GM12878 (cell line): ENCODE measurements around the gene CALN1. TPM values are rescaled to one million over a fixed set of nuclear protein-coding genes. Genes with fewer than 3 reads are reported as not detected.

ENCODE experiments used
- ATAC-seq: fragments of 200-7000 bp; cut with Tn5 transposase; 3 replicates; pipeline ENCODE4 v1.9.1; 2020; ENCODE audit warnings: mild to moderate bottlenecking, moderate library complexity
- BruUV-seq: library from RNA; stranded (reverse); fragments of 400-500 nt; replicated peaks from 2 replicates; lab custom pipeline; 2021; lab: Mats Ljungman, UMichigan
- CTCF ChIA-PET: fragments of 300-600 bp; sonication (Branson Sonifier 250); formaldehyde crosslinking; extraction: SDS; loops from one replicate; lab custom pipeline; 2021; ENCODE audit warnings: inconsistent platforms; lab: Yijun Ruan, JAX
- POLR2A ChIA-PET: fragments of 350-600 bp; formaldehyde crosslinking; extraction: SDS; loops from one replicate; lab custom pipeline; 2021; ENCODE audit warnings: inconsistent platforms; lab: Charles Lee
- RAD21 ChIA-PET: fragments of 300-600 bp; sonication (Branson Sonifier 250); formaldehyde crosslinking; loops from one replicate; lab custom pipeline; 2023; ENCODE audit warnings: antibody characterized with exemption; ENCODE audit not compliant: unreplicated experiment; lab: Charles Lee
- SMC1A ChIA-PET: fragments of 300-600 bp; sonication (Branson Sonifier 250); formaldehyde crosslinking; loops from one replicate; lab custom pipeline; 2023; ENCODE audit not compliant: unreplicated experiment, uncharacterized antibody; lab: Charles Lee
- DNase-seq: peaks from one replicate; pipeline ENCODE4 v3.0.0-alpha.2; 2011; ENCODE audit warnings: low read depth, low spot score
- FAIRE-seq: peaks from 3 replicates; lab custom pipeline; 2011; peaks lifted over from hg19 to GRCh38; lab: Jason Lieb, UNC
- H2AFZ ChIP-seq: 2 replicates; pipeline ENCODE4 v1.6.0; 2011; ENCODE audit warnings: low read depth, low read length, control low read depth; ENCODE audit not compliant: control insufficient read depth
- H3K27ac ChIP-seq: 2 replicates; pipeline ENCODE4 v1.5.1; 2011; ENCODE audit warnings: control low read depth; ENCODE audit not compliant: control insufficient read depth, insufficient read depth
- H3K27me3 ChIP-seq, 2 experiments: replicated peaks in 1 of 2; 2 replicates each; pipeline versions ENCODE4 v1.6.0 to v1.6.1; 2011; ENCODE audit warnings: low read length in 1 of 2; ENCODE audit not compliant: control insufficient read depth in 2 of 2, insufficient read depth in 2 of 2
- H3K36me3 ChIP-seq, 2 experiments: 2 replicates each; pipeline ENCODE4 v1.5.1; 2011; ENCODE audit warnings: low read length in 1 of 2; ENCODE audit not compliant: control insufficient read depth in 2 of 2, insufficient read depth in 2 of 2
- H3K4me1 ChIP-seq: 2 replicates; pipeline ENCODE4 v1.6.1; 2011; ENCODE audit warnings: mild to moderate bottlenecking, low read length, moderate library complexity, mixed read lengths; ENCODE audit not compliant: control insufficient read depth, insufficient read depth
- H3K4me2 ChIP-seq: 2 replicates; pipeline ENCODE4 v1.6.0; 2011; ENCODE audit warnings: control low read depth; ENCODE audit not compliant: control insufficient read depth, insufficient read depth
- H3K4me3 ChIP-seq: fragments of 200-600 bp; sonication (generic); 2 replicates; pipeline ENCODE4 v1.5.1; 2016
- H3K79me2 ChIP-seq: 2 replicates; pipeline ENCODE4 v1.6.0; 2011; ENCODE audit warnings: low read length; ENCODE audit not compliant: control insufficient read depth, insufficient read depth
- H3K9ac ChIP-seq: 2 replicates; pipeline ENCODE4 v1.8.0; 2011; ENCODE audit warnings: low read length, control low read depth, mixed read lengths; ENCODE audit not compliant: control insufficient read depth, insufficient read depth
- H3K9me3 ChIP-seq: replicated peaks from 3 replicates; pipeline ENCODE4 v1.5.1; 2011; ENCODE audit warnings: mild to moderate bottlenecking, low read length; ENCODE audit not compliant: control insufficient read depth, insufficient read depth
- H4K20me1 ChIP-seq: 2 replicates; pipeline ENCODE4 v1.6.0; 2011; ENCODE audit not compliant: control insufficient read depth, insufficient read depth
- CBX3 ChIP-seq: fragments of 200-600 bp; sonication (generic); IDR thresholded peaks from 2 replicates; pipeline ENCODE4 v1.6.1; 2016; ENCODE audit warnings: low read depth, borderline replicate concordance
- EED ChIP-seq: sonication (generic); IDR thresholded peaks from 2 replicates; pipeline ENCODE4 v1.6.1; 2016; ENCODE audit warnings: antibody characterized with exemption, low read depth
- FOXM1 ChIP-seq: IDR thresholded peaks from 2 replicates; pipeline ENCODE4 v1.6.1; 2012; ENCODE audit warnings: low read depth, mild to moderate bottlenecking, inconsistent platforms, low read length, moderate library complexity
- HDAC2 ChIP-seq: fragments of 200-600 bp; sonication (generic); IDR thresholded peaks from 2 replicates; pipeline ENCODE4 v1.6.1; 2017
- IKZF1 ChIP-seq: fragments of 450-650 bp; conservative IDR thresholded peaks from 2 replicates; pipeline ENCODE4 v1.6.1; 2017; ENCODE audit warnings: antibody characterized with exemption, mild to moderate bottlenecking
- NFYA ChIP-seq: IDR thresholded peaks from 2 replicates; pipeline ENCODE4 v1.6.1; 2011; ENCODE audit warnings: low read depth, mild to moderate bottlenecking, low read length, improper control_type of control experiment, borderline replicate concordance
- POLR2A ChIP-seq: IDR thresholded peaks from 2 replicates; pipeline ENCODE4 v1.6.1; 2011; ENCODE audit warnings: low read depth, mild to moderate bottlenecking, low read length
- POLR2AphosphoS2 ChIP-seq: IDR thresholded peaks from 2 replicates; pipeline ENCODE4 v1.6.1; 2011; ENCODE audit warnings: low read depth, mild to moderate bottlenecking, low read length, improper control_type of control experiment, moderate library complexity
- POLR2AphosphoS5 ChIP-seq: IDR thresholded peaks from 2 replicates; pipeline ENCODE4 v1.6.1; 2011; ENCODE audit warnings: mild to moderate bottlenecking, low read length, inconsistent platforms
- RAD51 ChIP-seq: fragments of 450-650 bp; IDR thresholded peaks from 2 replicates; pipeline ENCODE4 v1.6.1; 2016; ENCODE audit warnings: moderate library complexity, mild to moderate bottlenecking, inconsistent platforms
- WGBS: methylation state at CpG from one replicate; pipeline ENCODE4 v1.1.6; 2016; ENCODE audit warnings: low lambda C conversion rate; ENCODE audit not compliant: insufficient replicate concordance, insufficient coverage; ENCODE audit errors: missing lambda C conversion rate; 5-methylcytosine and 5-hydroxymethylcytosine counted together
- in situ Hi-C: fragments of 300-500 bp; cut with MboI; formaldehyde crosslinking; loops from 9 replicates; pipeline ENCODE4 v1.14.3; 2018; ENCODE audit warnings: mixed read lengths
- intact Hi-C: fragments of 100-400 bp; cut with micrococcal nuclease; formaldehyde crosslinking; loops from one replicate; pipeline ENCODE4 v1.14.2; 2022; ENCODE audit not compliant: unreplicated experiment
- polyA plus RNA-seq, 11 experiments: library from polyadenylated mRNA; depleted of rRNA in 4 of 11; unstranded in 6 of 11; stranded (reverse) in 5 of 11; fragments of >200 nt; fragmentation: Nextera tagmentation in 4 of 11; fragmentation: Illumina TruSeq in 1 of 11; extraction: Ambion mirVana in 4 of 11; extraction: Trizol in 1 of 11; gene quantifications; 1 replicate in 1 of 11; 2 replicates in 10 of 11; pipeline versions ENCODE4 v1.2.1 to v1.2.3, GENCODE V29; 2011 to 2016; ENCODE audit warnings: inconsistent platforms in 2 of 11, missing spikeins in 2 of 11, low read depth in 1 of 11
- total RNA-seq, 4 experiments: library from RNA; depleted of rRNA in 3 of 4; stranded (reverse); fragments of >200 nt in 3 of 4; fragmentation: Illumina TruSeq in 1 of 4; extraction: Trizol in 1 of 4; gene quantifications; 2 replicates each; pipeline versions ENCODE4 v1.2.1 to v1.2.3, GENCODE V29; 2013 to 2021
- TF ChIP-seq, protein P1 (sequence below): fragments of 450-650 bp; IDR thresholded peaks from 2 replicates; pipeline ENCODE4 v1.6.1; 2016; ENCODE audit warnings: mild to moderate bottlenecking
- TF ChIP-seq, protein P2 (sequence below): IDR thresholded peaks from 2 replicates; pipeline ENCODE4 v1.6.1; 2012; ENCODE audit warnings: mild to moderate bottlenecking, low read depth, low read length

CALN1 gene
- total and polyA plus RNA-seq, 10 of the 15 experiments (the other 5 are each of a cell fraction or from before 2014, with no cell fraction given), result 0.48 to 15.3 (median 1.6) TPM

DNA sequence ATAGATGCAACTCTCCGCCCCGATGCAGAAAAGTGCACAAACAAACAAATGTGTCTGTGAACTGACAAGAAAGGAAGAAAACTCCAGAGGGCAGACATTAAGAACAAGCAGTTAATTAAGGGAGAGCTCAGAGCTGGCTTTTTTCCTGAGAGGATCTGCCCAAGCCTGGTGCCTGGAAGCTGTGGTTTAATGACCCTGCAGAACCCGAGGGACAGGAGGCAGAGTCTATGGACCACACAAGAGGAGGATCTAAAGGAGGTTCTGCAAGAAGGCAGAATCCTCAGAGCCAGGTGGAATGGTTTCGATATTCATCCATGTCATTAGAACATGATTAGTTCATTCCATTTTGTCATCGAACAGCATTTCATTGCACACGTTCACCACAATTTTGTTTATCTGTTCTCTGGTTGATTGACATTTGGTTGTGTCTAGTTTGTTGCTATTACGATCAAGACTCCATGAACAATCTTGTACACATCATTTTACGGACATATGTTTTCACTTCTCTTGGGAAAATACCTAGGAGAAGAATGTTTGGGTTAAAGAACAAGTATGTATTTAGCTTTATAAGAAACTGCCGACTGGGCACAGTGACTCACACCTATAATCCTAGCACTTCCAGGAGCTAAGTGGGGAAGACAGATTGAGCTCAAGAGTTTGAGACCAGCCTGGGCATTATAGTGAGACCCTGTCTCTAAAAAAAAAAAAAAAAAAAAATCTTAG is 560.2 kb downstream of the CALN1 start (continued):
- TF ChIP-seq POLR2AphosphoS2, result no peak
- no peak for TF ChIP-seq IKZF1
- TF ChIP-seq POLR2A, result no peak
- no peak for TF ChIP-seq HDAC2
- TF ChIP-seq POLR2AphosphoS5, result no peak
- no peak for TF ChIP-seq NFYA
- TF ChIP-seq EED, result no peak
- no peak for TF ChIP-seq FOXM1

GRCh38 chr7:71846160-71846559 is 566.0 kb downstream of the CALN1 start:
- Histone ChIP-seq H3K9ac (no peak overlapping the region), H3K27ac (no peak overlapping the region), H3K79me2 (no peaks in the 10 kb centered on the region), H3K4me2 (no peak overlapping the region), H2AFZ (no peak overlapping the region), H3K4me1 (no peaks in the 10 kb centered on the region), H3K36me3 (no peaks in the 10 kb centered on the region), H3K9me3 (no peaks in the 10 kb centered on the region; the same call in 2 of the 3 replicates), H3K4me3 (no peak overlapping the region), H4K20me1 (no peaks in the 10 kb centered on the region), H3K27me3 (no peaks in the 10 kb centered on the region)
- POLR2A ChIA-PET, result no interaction called here
- BruUV-seq, result no TSS peak
- FAIRE-seq (no peak), ATAC-seq (no peak), DNase-seq (no peak)
- 45% methylated on average over 9 of the region's 9 CpGs for WGBS
- RAD21 ChIA-PET, result no interaction called here
- CTCF ChIA-PET, result no interaction called here
- in situ Hi-C loops, result no loop called here
- no peak for TF ChIP-seq RAD51
- TF ChIP-seq, protein P1, sequence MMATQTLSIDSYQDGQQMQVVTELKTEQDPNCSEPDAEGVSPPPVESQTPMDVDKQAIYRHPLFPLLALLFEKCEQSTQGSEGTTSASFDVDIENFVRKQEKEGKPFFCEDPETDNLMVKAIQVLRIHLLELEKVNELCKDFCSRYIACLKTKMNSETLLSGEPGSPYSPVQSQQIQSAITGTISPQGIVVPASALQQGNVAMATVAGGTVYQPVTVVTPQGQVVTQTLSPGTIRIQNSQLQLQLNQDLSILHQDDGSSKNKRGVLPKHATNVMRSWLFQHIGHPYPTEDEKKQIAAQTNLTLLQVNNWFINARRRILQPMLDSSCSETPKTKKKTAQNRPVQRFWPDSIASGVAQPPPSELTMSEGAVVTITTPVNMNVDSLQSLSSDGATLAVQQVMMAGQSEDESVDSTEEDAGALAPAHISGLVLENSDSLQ, result no peak
- TF ChIP-seq, protein P2, sequence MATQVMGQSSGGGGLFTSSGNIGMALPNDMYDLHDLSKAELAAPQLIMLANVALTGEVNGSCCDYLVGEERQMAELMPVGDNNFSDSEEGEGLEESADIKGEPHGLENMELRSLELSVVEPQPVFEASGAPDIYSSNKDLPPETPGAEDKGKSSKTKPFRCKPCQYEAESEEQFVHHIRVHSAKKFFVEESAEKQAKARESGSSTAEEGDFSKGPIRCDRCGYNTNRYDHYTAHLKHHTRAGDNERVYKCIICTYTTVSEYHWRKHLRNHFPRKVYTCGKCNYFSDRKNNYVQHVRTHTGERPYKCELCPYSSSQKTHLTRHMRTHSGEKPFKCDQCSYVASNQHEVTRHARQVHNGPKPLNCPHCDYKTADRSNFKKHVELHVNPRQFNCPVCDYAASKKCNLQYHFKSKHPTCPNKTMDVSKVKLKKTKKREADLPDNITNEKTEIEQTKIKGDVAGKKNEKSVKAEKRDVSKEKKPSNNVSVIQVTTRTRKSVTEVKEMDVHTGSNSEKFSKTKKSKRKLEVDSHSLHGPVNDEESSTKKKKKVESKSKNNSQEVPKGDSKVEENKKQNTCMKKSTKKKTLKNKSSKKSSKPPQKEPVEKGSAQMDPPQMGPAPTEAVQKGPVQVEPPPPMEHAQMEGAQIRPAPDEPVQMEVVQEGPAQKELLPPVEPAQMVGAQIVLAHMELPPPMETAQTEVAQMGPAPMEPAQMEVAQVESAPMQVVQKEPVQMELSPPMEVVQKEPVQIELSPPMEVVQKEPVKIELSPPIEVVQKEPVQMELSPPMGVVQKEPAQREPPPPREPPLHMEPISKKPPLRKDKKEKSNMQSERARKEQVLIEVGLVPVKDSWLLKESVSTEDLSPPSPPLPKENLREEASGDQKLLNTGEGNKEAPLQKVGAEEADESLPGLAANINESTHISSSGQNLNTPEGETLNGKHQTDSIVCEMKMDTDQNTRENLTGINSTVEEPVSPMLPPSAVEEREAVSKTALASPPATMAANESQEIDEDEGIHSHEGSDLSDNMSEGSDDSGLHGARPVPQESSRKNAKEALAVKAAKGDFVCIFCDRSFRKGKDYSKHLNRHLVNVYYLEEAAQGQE, result peak; percentile 62; the same call in 1 of the 2 replicates
- no peak for TF ChIP-seq CBX3
- SMC1A ChIA-PET, result interaction anchor here (0.7 kb wide), 1 partner anchor 87 kb away, joined by 4 read pairs; no protein-coding TSS in a partner anchor
- intact Hi-C loops, result no loop called here
